ENCODE measurements around the gene UBE3D. TPM values are rescaled to one million over a fixed set of nuclear protein-coding genes. Genes with fewer than 3 reads are reported as not detected.

Gene UBE3D
- total and polyA plus RNA-seq, 2 of the 8 experiments (the other 6 are each of a cell fraction or from before 2014, with no cell fraction given): 5.7 to 16.3 TPM

GRCh38 chr6:83031689-83032088 is 34.0 kb downstream of the UBE3D start:
- Histone ChIP-seq H3K79me1 (ENCODE audit: low read depth, low read length) (no peaks in the 10 kb centered on the region), H4K5ac (ENCODE audit: insufficient read length, low read depth, low read length) (no peak overlapping the region), H3K56ac (replicated peaks; ENCODE audit: insufficient read length, low read depth, low read length) (no peak overlapping the region), H2BK120ac (replicated peaks; ENCODE audit: low read depth, low read length) (no peak overlapping the region), H2BK20ac (ENCODE audit: low read length) (no peak overlapping the region), H3K23ac (ENCODE audit: insufficient read length) (no peak overlapping the region), H3K14ac (ENCODE audit: insufficient read length) (no peak overlapping the region), H3K4me2 (ENCODE audit: insufficient read depth in 1 of 2, low read depth in 2 of 2, low read length in 2 of 2) (no peak overlapping the region), H3K23me2 (ENCODE audit: low read depth, low read length) (no peaks in the 10 kb centered on the region), H2BK12ac (ENCODE audit: low read depth, low read length) (no peak overlapping the region), H3K9ac (replicated peaks in 1 of 4; ENCODE audit: extremely low read depth in 1 of 4, low read depth in 3 of 4, low read length in 3 of 4) (no peak overlapping the region), H2BK15ac (ENCODE audit: low read length) (no peak overlapping the region), H3K4me3 (ENCODE audit: extremely low read depth in 1 of 4, insufficient read depth in 2 of 4, low read depth in 3 of 4, low read length in 4 of 4) (no peak overlapping the region), H3K4me1 (replicated peaks in 1 of 4; ENCODE audit: control insufficient read depth in 3 of 4, insufficient read depth in 4 of 4, low read length in 3 of 4) (no peaks in the 10 kb centered on the region), H2BK5ac (ENCODE audit: low read depth, low read length) (no peak overlapping the region), H2AK5ac (ENCODE audit: low read depth, low read length) (no peak overlapping the region), H4K8ac (ENCODE audit: extremely low read depth, insufficient read depth, low read length) (no peak overlapping the region), H4K20me1 (replicated peaks in 1 of 2; ENCODE audit: control insufficient read depth in 1 of 2, insufficient read depth in 2 of 2, low read length in 2 of 2) (no peaks in the 10 kb centered on the region), H3K36me3 (ENCODE audit: control insufficient read depth in 2 of 4, insufficient read depth in 4 of 4, low read length in 3 of 4) (peaks cover 0 to 46% (median 14%) of the 10 kb centered on the region in 4 experiments; a peak in 6 of 8 replicates), H3K79me2 (ENCODE audit: control insufficient read depth in 1 of 2, insufficient read depth in 2 of 2, low read length in 2 of 2) (no peaks in the 10 kb centered on the region), H3K18ac (ENCODE audit: extremely low read depth, low read length) (no peak overlapping the region), H4K91ac (replicated peaks; ENCODE audit: insufficient read length, low read length) (no peak overlapping the region), H3K27me3 (replicated peaks in 1 of 4; ENCODE audit: control insufficient read depth in 3 of 4, extremely low read depth in 1 of 4, insufficient read depth in 3 of 4, low read length in 3 of 4) (no peaks in the 10 kb centered on the region), H3K4ac (replicated peaks; ENCODE audit: insufficient read length, low read depth, low read length) (no peak overlapping the region), H2AFZ (ENCODE audit: low read length) (no peak overlapping the region), H3K9me3 (ENCODE audit: insufficient read depth in 2 of 2, low read depth in 1 of 2, low read length in 1 of 2) (peaks cover 20 to 22% of the 10 kb centered on the region in 2 experiments), H3K27ac (ENCODE audit: low read depth, low read length) (no peak overlapping the region)
- no peak for FAIRE-seq
- DNase-seq (ENCODE audit: low read depth in 1 of 2, low spot score in 2 of 2): no peak
- WGBS, 2 experiments (ENCODE audit: extremely low coverage in 1 of 2, insufficient coverage in 1 of 2, insufficient read length in 1 of 2, insufficient replicate concordance in 2 of 2, low coverage in 1 of 2, low lambda C conversion rate in 2 of 2, missing lambda C conversion rate in 1 of 2): 92% methylated on average over 6 of the region's 6 CpGs; no CpG with 5 or more reads in 1 of the 2 experiments
- ChIA-PET POLR2A (ENCODE audit: partially characterized antibody) (no interaction called here), CTCF (ENCODE audit: partially characterized antibody) (interaction anchor here (0.7 kb wide), 1 partner anchor 28 kb away, joined by 3 read pairs; no protein-coding TSS in a partner anchor)
- TF ChIP-seq CTBP2 (IDR thresholded peaks at IDR 0.05; ENCODE audit: borderline replicate concordance, insufficient read depth, insufficient read length, low read length) (no peak), POLR2A (IDR thresholded peaks at IDR 0.05; ENCODE audit: control extremely low read depth in 1 of 2, low read depth in 2 of 2, low read length in 2 of 2) (no peak), E2F6 (IDR thresholded peaks at IDR 0.05) (no peak)

Measured in H1 (cell line).